Measurements from ENCODE around the gene CRABP1. TPM values are rescaled to one million over a fixed set of nuclear protein-coding genes. Genes with fewer than 3 reads are reported as not detected.

Gene CRABP1
- polyA plus RNA-seq, 2 of the 4 experiments (the other 2 are of a cell fraction), result 0.57 to 1.1 TPM

DNA sequence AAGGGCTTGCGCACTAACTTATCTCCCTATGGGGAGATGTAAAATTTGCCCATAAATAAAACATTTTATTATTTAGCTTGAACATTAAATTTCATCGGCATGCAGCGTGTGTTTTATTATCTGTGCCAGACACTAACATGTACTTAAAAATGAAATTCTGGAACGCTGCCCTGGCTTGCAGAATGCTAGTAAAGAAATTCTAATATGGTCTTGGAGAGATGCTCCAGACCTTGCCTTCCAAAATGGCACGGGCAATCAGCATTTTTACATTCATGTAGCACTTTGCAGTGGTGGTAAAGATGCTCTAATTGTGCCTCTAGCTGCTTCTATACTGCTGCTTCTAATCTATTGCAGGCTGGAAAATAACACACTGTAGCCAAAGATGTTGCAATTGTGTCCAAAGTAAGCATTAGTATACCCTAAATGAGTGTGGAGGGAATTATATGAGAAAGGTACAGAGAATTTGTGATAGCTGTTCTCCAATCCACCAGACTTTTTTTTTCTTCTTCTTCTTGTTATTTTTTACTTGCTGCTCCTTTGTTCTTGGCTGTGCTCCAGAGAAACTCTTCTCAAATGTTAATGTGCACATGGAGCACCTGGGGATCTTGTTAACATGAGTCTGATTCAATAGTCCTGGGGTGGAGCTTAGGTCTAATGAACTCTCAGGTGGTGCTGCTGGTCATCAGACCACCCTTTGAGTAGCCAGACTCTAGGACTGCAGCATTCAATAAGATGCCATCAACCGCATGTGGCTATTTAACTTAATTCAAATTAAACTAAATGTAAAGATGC lies 47.3 kb downstream of the CRABP1 start:
- no peak for TF ChIP-seq RNF2 (IDR thresholded peaks at IDR 0.05; ENCODE audit: borderline replicate concordance, low read depth)
- no peak for TF ChIP-seq HOXA7 (CRISPR knock-in tag; IDR thresholded peaks at IDR 0.05)
- TF ChIP-seq CHD4 (IDR thresholded peaks at IDR 0.05; ENCODE audit: borderline replicate concordance), result no peak
- no peak for TF ChIP-seq KDM1A (IDR thresholded peaks at IDR 0.05; ENCODE audit: low read depth)
- no peak for TF ChIP-seq RCOR1 (IDR thresholded peaks at IDR 0.05; ENCODE audit: low read depth, low read length)
- no peak for TF ChIP-seq NR3C1 (IDR thresholded peaks at IDR 0.05)
- no peak for TF ChIP-seq GATA3 (IDR thresholded peaks at IDR 0.05; ENCODE audit: borderline replicate concordance)
- TF ChIP-seq, protein P1, sequence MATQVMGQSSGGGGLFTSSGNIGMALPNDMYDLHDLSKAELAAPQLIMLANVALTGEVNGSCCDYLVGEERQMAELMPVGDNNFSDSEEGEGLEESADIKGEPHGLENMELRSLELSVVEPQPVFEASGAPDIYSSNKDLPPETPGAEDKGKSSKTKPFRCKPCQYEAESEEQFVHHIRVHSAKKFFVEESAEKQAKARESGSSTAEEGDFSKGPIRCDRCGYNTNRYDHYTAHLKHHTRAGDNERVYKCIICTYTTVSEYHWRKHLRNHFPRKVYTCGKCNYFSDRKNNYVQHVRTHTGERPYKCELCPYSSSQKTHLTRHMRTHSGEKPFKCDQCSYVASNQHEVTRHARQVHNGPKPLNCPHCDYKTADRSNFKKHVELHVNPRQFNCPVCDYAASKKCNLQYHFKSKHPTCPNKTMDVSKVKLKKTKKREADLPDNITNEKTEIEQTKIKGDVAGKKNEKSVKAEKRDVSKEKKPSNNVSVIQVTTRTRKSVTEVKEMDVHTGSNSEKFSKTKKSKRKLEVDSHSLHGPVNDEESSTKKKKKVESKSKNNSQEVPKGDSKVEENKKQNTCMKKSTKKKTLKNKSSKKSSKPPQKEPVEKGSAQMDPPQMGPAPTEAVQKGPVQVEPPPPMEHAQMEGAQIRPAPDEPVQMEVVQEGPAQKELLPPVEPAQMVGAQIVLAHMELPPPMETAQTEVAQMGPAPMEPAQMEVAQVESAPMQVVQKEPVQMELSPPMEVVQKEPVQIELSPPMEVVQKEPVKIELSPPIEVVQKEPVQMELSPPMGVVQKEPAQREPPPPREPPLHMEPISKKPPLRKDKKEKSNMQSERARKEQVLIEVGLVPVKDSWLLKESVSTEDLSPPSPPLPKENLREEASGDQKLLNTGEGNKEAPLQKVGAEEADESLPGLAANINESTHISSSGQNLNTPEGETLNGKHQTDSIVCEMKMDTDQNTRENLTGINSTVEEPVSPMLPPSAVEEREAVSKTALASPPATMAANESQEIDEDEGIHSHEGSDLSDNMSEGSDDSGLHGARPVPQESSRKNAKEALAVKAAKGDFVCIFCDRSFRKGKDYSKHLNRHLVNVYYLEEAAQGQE (IDR thresholded peaks at IDR 0.05), result no peak
- POLR2A ChIA-PET, result interaction anchor here (0.6 to 1.2 kb wide), 3 partner anchors 88 to 107 kb away, joined by 3 to 5 read pairs (median 4); partner anchors contain the start of gene SKIC8
- no peaks in the 10 kb centered on the region for H3K4me1 ChIP-seq
- H3K9me3 ChIP-seq, result no peaks in the 10 kb centered on the region
- 63% methylated on average over 6 of the region's 6 CpGs for WGBS (ENCODE audit: missing lambda C conversion rate)
- H3K27ac ChIP-seq, result no peak overlapping the region
- DNase-seq (ENCODE audit: low read depth in 1 of 2, low spot score in 1 of 2), result no peak
- no peak overlapping the region for H3K4me2 ChIP-seq
- FAIRE-seq, result no peak
- CTCF ChIA-PET, result interaction anchor here (0.9 to 6.1 kb wide), 4 partner anchors 10 to 35 kb away, joined by 3 to 36 read pairs (median 18); no protein-coding TSS in a partner anchor
- no peak for ATAC-seq
- H3K4me3 ChIP-seq, result no peak overlapping the region

GRCh38 chr15:78388865-78389264 lies 48.7 kb downstream of the CRABP1 start:
- no peak for FAIRE-seq
- no peaks in the 10 kb centered on the region for H3K9me3 ChIP-seq
- ATAC-seq, result no peak
- H3K27ac ChIP-seq, result no peak overlapping the region
- H3K4me2 ChIP-seq, result no peak overlapping the region
- CTCF ChIA-PET, result interaction anchor here (0.6 to 6.1 kb wide), 6 partner anchors 8 to 80 kb away, joined by 3 to 36 read pairs (median 4); no protein-coding TSS in a partner anchor
- no peak for DNase-seq (ENCODE audit: low read depth in 1 of 2, low spot score in 1 of 2)
- WGBS (ENCODE audit: missing lambda C conversion rate), result 74% methylated on average over 12 of the region's 12 CpGs
- POLR2A ChIA-PET, result no interaction called here
- H3K4me1 ChIP-seq, result no peaks in the 10 kb centered on the region
- H3K4me3 ChIP-seq, result no peak overlapping the region
- TF ChIP-seq HOXB13 (CRISPR knock-in tag; IDR thresholded peaks at IDR 0.05; ENCODE audit: low read depth) (no peak), TFCP2L1 (CRISPR knock-in tag; IDR thresholded peaks at IDR 0.05) (no peak), RAD21 (conservative IDR thresholded peaks at IDR 0.05 in 1 of 2, IDR thresholded peaks at IDR 0.05 in 1 of 2) (no peak), NFE2L2 (conservative IDR thresholded peaks at IDR 0.05; ENCODE audit: low read length) (no peak), CEBPB (IDR thresholded peaks at IDR 0.05) (no peak), ZNF302 (CRISPR knock-in tag; IDR thresholded peaks at IDR 0.05) (no peak), BHLHE40 (IDR thresholded peaks at IDR 0.05; ENCODE audit: low read depth, low read length) (no peak), NR3C1 (IDR thresholded peaks at IDR 0.05) (no peak), RNF2 (IDR thresholded peaks at IDR 0.05; ENCODE audit: borderline replicate concordance, low read depth) (no peak), MAX (IDR thresholded peaks at IDR 0.05) (no peak), CHD4 (IDR thresholded peaks at IDR 0.05; ENCODE audit: borderline replicate concordance) (no peak), EP300 (IDR thresholded peaks at IDR 0.05) (no peak), RARB (CRISPR knock-in tag; IDR thresholded peaks at IDR 0.05) (no peak), CBX2 (IDR thresholded peaks at IDR 0.05; ENCODE audit: borderline replicate concordance, low read depth) (no peak), HOXB5 (CRISPR knock-in tag; IDR thresholded peaks at IDR 0.05) (no peak), PHF8 (IDR thresholded peaks at IDR 0.05; ENCODE audit: borderline replicate concordance, low read depth) (no peak), TP53 (CRISPR knock-in tag; IDR thresholded peaks at IDR 0.05) (no peak), POLR2A (IDR thresholded peaks at IDR 0.05; ENCODE audit: low read length) (no peak), NPAS2 (CRISPR knock-in tag; IDR thresholded peaks at IDR 0.05; ENCODE audit: borderline replicate concordance) (no peak)
- TF ChIP-seq, protein P2, sequence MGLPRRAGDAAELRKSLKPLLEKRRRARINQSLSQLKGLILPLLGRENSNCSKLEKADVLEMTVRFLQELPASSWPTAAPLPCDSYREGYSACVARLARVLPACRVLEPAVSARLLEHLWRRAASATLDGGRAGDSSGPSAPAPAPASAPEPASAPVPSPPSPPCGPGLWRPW (IDR thresholded peaks at IDR 0.05), result no peak
